Ishikawa (cell line): ENCODE measurements around the gene EPHA7.

Source experiments
- CEBPB ChIP-seq: IDR thresholded peaks from 2 replicates; pipeline ENCODE4 v1.6.1; 2012
- CREB1 ChIP-seq: IDR thresholded peaks from 2 replicates; pipeline ENCODE4 v1.6.1; 2012; ENCODE audit warnings: low read depth
- EGR1 ChIP-seq: IDR thresholded peaks from 2 replicates; pipeline ENCODE4 v1.6.1; 2012
- EP300 ChIP-seq: IDR thresholded peaks from 2 replicates; pipeline ENCODE4 v1.6.1; 2012; ENCODE audit warnings: borderline replicate concordance
- FOXM1 ChIP-seq: IDR thresholded peaks from 2 replicates; pipeline ENCODE4 v1.6.1; 2012; ENCODE audit warnings: low read depth, borderline replicate concordance
- MAX ChIP-seq: IDR thresholded peaks from 2 replicates; pipeline ENCODE4 v1.6.1; 2012
- NFIC ChIP-seq: IDR thresholded peaks from 2 replicates; pipeline ENCODE4 v1.6.1; 2012
- RAD21 ChIP-seq: IDR thresholded peaks from 2 replicates; pipeline ENCODE4 v1.6.1; 2012; ENCODE audit warnings: low read depth
- REST ChIP-seq: IDR thresholded peaks from 2 replicates; pipeline ENCODE4 v1.6.1; 2012; ENCODE audit warnings: low read depth, mild to moderate bottlenecking
- TAF1 ChIP-seq: IDR thresholded peaks from 2 replicates; pipeline ENCODE4 v1.6.1; 2012; ENCODE audit warnings: low read depth, mild to moderate bottlenecking
- TCF12 ChIP-seq: IDR thresholded peaks from 2 replicates; pipeline ENCODE4 v1.6.1; 2012; ENCODE audit warnings: low read depth
- TEAD4 ChIP-seq: IDR thresholded peaks from 2 replicates; pipeline ENCODE4 v1.6.1; 2012
- YY1 ChIP-seq: IDR thresholded peaks from 2 replicates; pipeline ENCODE4 v1.6.1; 2012; ENCODE audit warnings: low read depth
- ZBTB7A ChIP-seq: IDR thresholded peaks from 2 replicates; pipeline ENCODE4 v1.6.1; 2012; ENCODE audit warnings: low read depth
- TF ChIP-seq, protein P1 (sequence below): IDR thresholded peaks from 2 replicates; pipeline ENCODE4 v1.6.1; 2012

EPHA7 gene

GRCh38 chr6:93419304-93420162, at the start of gene EPHA7:
TSS of gene EPHA7 (minus strand) at chr6:93419559. CDS start at chr6:93419341, 218 bp downstream.
- peak; percentile 43; the same call in 1 of the 2 replicates for TF ChIP-seq YY1
- TF ChIP-seq RAD21: no peak
- peak; percentile 36; the same call in 1 of the 2 replicates for TF ChIP-seq TCF12
- no peak for TF ChIP-seq ZBTB7A
- TF ChIP-seq MAX: peak; percentile 97
- no peak for TF ChIP-seq TAF1

- TF ChIP-seq TAF1: no peak
- TF ChIP-seq TEAD4: no peak
- TF ChIP-seq ZBTB7A: no peak
- no peak for TF ChIP-seq EGR1
- TF ChIP-seq RAD21: no peak
- TF ChIP-seq FOXM1: no peak
- no peak for TF ChIP-seq TCF12
- no peak for TF ChIP-seq MAX
- no peak for TF ChIP-seq NFIC
- TF ChIP-seq, protein P1, sequence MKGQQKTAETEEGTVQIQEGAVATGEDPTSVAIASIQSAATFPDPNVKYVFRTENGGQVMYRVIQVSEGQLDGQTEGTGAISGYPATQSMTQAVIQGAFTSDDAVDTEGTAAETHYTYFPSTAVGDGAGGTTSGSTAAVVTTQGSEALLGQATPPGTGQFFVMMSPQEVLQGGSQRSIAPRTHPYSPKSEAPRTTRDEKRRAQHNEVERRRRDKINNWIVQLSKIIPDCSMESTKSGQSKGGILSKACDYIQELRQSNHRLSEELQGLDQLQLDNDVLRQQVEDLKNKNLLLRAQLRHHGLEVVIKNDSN: no peak
- TF ChIP-seq EP300: no peak
- no peak for TF ChIP-seq YY1
- TF ChIP-seq REST: no peak
- no peak for TF ChIP-seq CEBPB
These were observed 48.9 kb upstream of the EPHA7 start for GRCh38 chr6:93468291-93468690.

DNA sequence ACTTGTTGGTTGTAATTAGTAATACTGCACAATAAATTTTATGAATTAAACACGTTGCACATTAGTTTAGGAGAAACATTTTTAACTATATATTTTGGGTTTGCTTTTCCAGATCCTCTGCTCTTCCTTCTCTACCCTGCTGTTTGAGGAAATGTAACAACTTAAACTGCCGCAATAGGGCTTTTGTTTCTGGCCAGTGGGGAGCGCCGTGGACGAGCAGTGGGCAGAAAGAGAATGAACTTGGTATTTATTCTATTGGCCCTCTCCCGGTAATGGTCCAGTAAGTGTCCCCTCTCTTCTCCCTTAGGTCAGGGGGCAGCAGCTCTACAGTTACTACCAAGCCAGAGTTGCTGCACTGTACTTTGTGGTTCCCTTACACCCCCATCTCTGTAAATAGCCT, 35.2 kb upstream of the EPHA7 start:
- TF ChIP-seq NFIC: no peak

GRCh38 chr6:93453956-93454355, 34.6 kb upstream of the EPHA7 start:
- no peak for TF ChIP-seq FOXM1
- TF ChIP-seq, protein P1: no peak
- no peak for TF ChIP-seq YY1
- TF ChIP-seq TEAD4: no peak
- no peak for TF ChIP-seq EGR1
- TF ChIP-seq REST: no peak
- TF ChIP-seq EP300: no peak
- no peak for TF ChIP-seq MAX
- no peak for TF ChIP-seq RAD21
- no peak for TF ChIP-seq ZBTB7A
- TF ChIP-seq NFIC: no peak
- TF ChIP-seq CEBPB: no peak
- no peak for TF ChIP-seq CREB1
- no peak for TF ChIP-seq TCF12
- no peak for TF ChIP-seq TAF1

GRCh38 chr6:93447874-93448273, 28.5 kb upstream of the EPHA7 start:
- TF ChIP-seq REST (no peak), RAD21 (0 out of 2 replicates have a peak, but pooled peaks have one; percentile 2)
